GM23248 (cell line): ENCODE measurements around the gene CD101. TPM values are rescaled to one million over a fixed set of nuclear protein-coding genes. Genes with fewer than 3 reads are reported as not detected.
A peak's percentile ranks its signal among the peaks of the same experiment; 100 is the strongest.

ENCODE experiments used
- DNase-seq: peaks from one replicate; pipeline ENCODE4 v3.0.0-alpha.2; 2015
- H2AFZ ChIP-seq: fragments of 200-600 bp; sonication (generic); 2 replicates; pipeline ENCODE4 v1.6.1; 2016; ENCODE audit warnings: antibody characterized with exemption
- H3F3A ChIP-seq: fragments of 200-600 bp; sonication (generic); 2 replicates; pipeline ENCODE4 v1.6.1; 2016; ENCODE audit warnings: mild to moderate bottlenecking, antibody characterized with exemption, mixed run types; ENCODE audit not compliant: insufficient read depth
- H3K27ac ChIP-seq: fragments of 200-600 bp; sonication (generic); 2 replicates; pipeline ENCODE4 v1.5.1; 2016; ENCODE audit warnings: mild to moderate bottlenecking
- H3K27me3 ChIP-seq: fragments of 200-600 bp; sonication (generic); replicated peaks from 2 replicates; pipeline ENCODE4 v1.6.1; 2016; ENCODE audit warnings: mild to moderate bottlenecking; ENCODE audit not compliant: insufficient read depth
- H3K36me3 ChIP-seq: fragments of 200-600 bp; sonication (generic); 2 replicates; pipeline ENCODE4 v1.6.1; 2016; ENCODE audit warnings: low read depth, mild to moderate bottlenecking
- H3K4me1 ChIP-seq: fragments of 200-600 bp; sonication (generic); 2 replicates; pipeline ENCODE4 v1.6.1; 2016; ENCODE audit warnings: mild to moderate bottlenecking; ENCODE audit not compliant: insufficient read depth
- H3K4me2 ChIP-seq: fragments of 200-600 bp; sonication (generic); one replicate; pipeline ENCODE4 v1.6.1; 2016; ENCODE audit warnings: mild to moderate bottlenecking; ENCODE audit not compliant: unreplicated experiment
- H3K4me3 ChIP-seq: fragments of 200-600 bp; sonication (generic); 2 replicates; pipeline ENCODE4 v1.5.1; 2016; ENCODE audit warnings: mild to moderate bottlenecking
- H3K79me2 ChIP-seq: fragments of 200-600 bp; sonication (generic); 2 replicates; pipeline ENCODE4 v1.6.1; 2016; ENCODE audit warnings: mild to moderate bottlenecking; ENCODE audit not compliant: insufficient read depth
- H3K9ac ChIP-seq: fragments of 200-600 bp; sonication (generic); 2 replicates; pipeline ENCODE4 v1.6.1; 2016; ENCODE audit warnings: mild to moderate bottlenecking
- H3K9me2 ChIP-seq: fragments of 200-600 bp; sonication (generic); 2 replicates; pipeline ENCODE4 v1.6.1; 2016; ENCODE audit warnings: mixed run types, mild to moderate bottlenecking, moderate library complexity; ENCODE audit not compliant: insufficient read depth
- H3K9me3 ChIP-seq: fragments of 200-600 bp; sonication (generic); one replicate; pipeline ENCODE4 v1.6.1; 2017; ENCODE audit warnings: low read depth
- H4K20me1 ChIP-seq: fragments of 200-600 bp; sonication (generic); 2 replicates; pipeline ENCODE4 v1.6.0; 2016; ENCODE audit not compliant: insufficient read depth
- EZH2 ChIP-seq: fragments of 200-600 bp; sonication (generic); IDR thresholded peaks from 2 replicates; pipeline ENCODE4 v1.6.1; 2018; ENCODE audit warnings: antibody characterized with exemption, mild to moderate bottlenecking; ENCODE audit not compliant: insufficient read depth, poor library complexity, severe bottlenecking
- EZH2phosphoT487 ChIP-seq: fragments of 200-600 bp; sonication (generic); IDR thresholded peaks from 2 replicates; pipeline ENCODE4 v1.6.1; 2018; ENCODE audit warnings: antibody characterized with exemption, moderate library complexity, mild to moderate bottlenecking, low read depth; ENCODE audit not compliant: insufficient read depth
- WGBS, 2 experiments: methylation state at CpG; one replicate each; pipeline ENCODE4 v1.1.6; 2015 to 2017; ENCODE audit warnings: low lambda C conversion rate in 2 of 2, low coverage in 1 of 2; ENCODE audit errors: missing lambda C conversion rate in 2 of 2; 5-methylcytosine and 5-hydroxymethylcytosine counted together
- in situ Hi-C: fragments of 300-500 bp; cut with MboI; formaldehyde crosslinking; loops from 2 replicates; pipeline ENCODE4 v1.15.0; 2020
- polyA plus RNA-seq: library from polyadenylated mRNA; unstranded; fragments of >200 nt; fragmentation: Nextera tagmentation; extraction: Ambion mirVana; gene quantifications from 2 replicates; pipeline ENCODE4 v1.2.1, GENCODE V29; 2016
- total RNA-seq: library from RNA; depleted of rRNA; stranded (reverse); fragments of >200 nt; shearing (Covaris generic); gene quantifications from 2 replicates; pipeline ENCODE4 v1.2.3, GENCODE V29; 2014

CD101 gene
- total and polyA plus RNA-seq, 2 experiments from 2014 or later: not detected

- TF ChIP-seq EZH2phosphoT487: no peak
- no peak for TF ChIP-seq EZH2
- H3K9ac ChIP-seq: no peak overlapping the region
- H3K27me3 ChIP-seq: no peaks in the 10 kb centered on the region
- no peak overlapping the region for H2AFZ ChIP-seq
- no peaks in the 10 kb centered on the region for H3K36me3 ChIP-seq
- no peak for DNase-seq
- 69 to 80% methylated on average over 3 of the region's 3 CpGs for WGBS, 2 experiments
- H3K4me3 ChIP-seq: no peak overlapping the region
- H3K9me3 ChIP-seq: no peaks in the 10 kb centered on the region
- no peak overlapping the region for H3K27ac ChIP-seq
- H3K79me2 ChIP-seq: no peaks in the 10 kb centered on the region
- H4K20me1 ChIP-seq: no peaks in the 10 kb centered on the region
- no peaks in the 10 kb centered on the region; the same call in 1 of the 2 replicates for H3K4me1 ChIP-seq
- H3K4me2 ChIP-seq: no peak overlapping the region
- in situ Hi-C loops: no loop called here
- no peaks in the 10 kb centered on the region for H3F3A ChIP-seq
- H3K9me2 ChIP-seq: no peaks in the 10 kb centered on the region
These were observed 20.6 kb downstream of the CD101 start for GRCh38 chr1:117022114-117022513.

GRCh38 chr1:117025568-117025967 lies 24.0 kb downstream of the CD101 start:
- Histone ChIP-seq H3K27ac (no peak overlapping the region), H3K4me1 (no peaks in the 10 kb centered on the region; the same call in 1 of the 2 replicates), H2AFZ (no peak overlapping the region), H3F3A (no peaks in the 10 kb centered on the region), H3K36me3 (no peaks in the 10 kb centered on the region), H3K4me3 (no peak overlapping the region), H3K79me2 (no peaks in the 10 kb centered on the region), H3K9me2 (no peaks in the 10 kb centered on the region), H3K4me2 (no peak overlapping the region), H4K20me1 (no peaks in the 10 kb centered on the region), H3K9ac (no peak overlapping the region), H3K27me3 (no peaks in the 10 kb centered on the region), H3K9me3 (no peaks in the 10 kb centered on the region)
- TF ChIP-seq EZH2phosphoT487 (no peak), EZH2 (no peak)
- in situ Hi-C loops: no loop called here
- 93 to 99% methylated on average over 7 of the region's 7 CpGs for WGBS, 2 experiments
- no peak for DNase-seq

GRCh38 chr1:117026361-117026760 lies 24.8 kb downstream of the CD101 start:
- in situ Hi-C loops: no loop called here
- no peak overlapping the region for H2AFZ ChIP-seq

GRCh38 chr1:117029685-117030084 lies 28.1 kb downstream of the CD101 start:
- H3K27ac ChIP-seq: no peak overlapping the region
- in situ Hi-C loops: no loop called here
- no peak for DNase-seq
- no peaks in the 10 kb centered on the region for H3K9me3 ChIP-seq
- H3K36me3 ChIP-seq: no peaks in the 10 kb centered on the region
- 75 to 85% methylated on average over 1 of the region's 1 CpG for WGBS, 2 experiments
- no peak for TF ChIP-seq EZH2
- no peak for TF ChIP-seq EZH2phosphoT487
- H3K9ac ChIP-seq: no peak overlapping the region
- H3K4me1 ChIP-seq: no peaks in the 10 kb centered on the region; the same call in 1 of the 2 replicates
- no peak overlapping the region for H2AFZ ChIP-seq
- no peaks in the 10 kb centered on the region for H4K20me1 ChIP-seq
- H3K4me2 ChIP-seq: no peak overlapping the region
- no peaks in the 10 kb centered on the region for H3K27me3 ChIP-seq
- H3F3A ChIP-seq: no peaks in the 10 kb centered on the region
- no peak overlapping the region for H3K4me3 ChIP-seq
- H3K9me2 ChIP-seq: no peaks in the 10 kb centered on the region
- no peaks in the 10 kb centered on the region for H3K79me2 ChIP-seq

More at GRCh38 chr1:117026361-117026760, 24.8 kb downstream of the CD101 start:
- Histone ChIP-seq H3K4me3 (no peak overlapping the region), H3K9ac (no peak overlapping the region), H3K4me2 (peak overlapping the region; percentile 6), H4K20me1 (no peaks in the 10 kb centered on the region), H3K27ac (no peak overlapping the region), H3K27me3 (no peaks in the 10 kb centered on the region), H3K36me3 (no peaks in the 10 kb centered on the region), H3K9me2 (no peaks in the 10 kb centered on the region), H3K79me2 (no peaks in the 10 kb centered on the region), H3K9me3 (no peaks in the 10 kb centered on the region), H3F3A (no peaks in the 10 kb centered on the region), H3K4me1 (no peaks in the 10 kb centered on the region; the same call in 1 of the 2 replicates)
- no peak for TF ChIP-seq EZH2
- TF ChIP-seq EZH2phosphoT487: no peak
- peak; percentile 20 for DNase-seq
- WGBS, 2 experiments: 53 to 54% methylated on average over 6 of the region's 6 CpGs

GRCh38 chr1:117030271-117030877 lies 28.8 kb downstream of the CD101 start:
- Histone ChIP-seq H3K4me3 (no peak overlapping the region), H4K20me1 (no peaks in the 10 kb centered on the region), H3K27me3 (no peaks in the 10 kb centered on the region), H3K9me3 (no peaks in the 10 kb centered on the region), H2AFZ (no peak overlapping the region), H3K9ac (no peak overlapping the region), H3K27ac (no peak overlapping the region), H3K36me3 (no peaks in the 10 kb centered on the region), H3F3A (no peaks in the 10 kb centered on the region), H3K4me1 (no peaks in the 10 kb centered on the region; the same call in 1 of the 2 replicates), H3K4me2 (no peak overlapping the region), H3K9me2 (no peaks in the 10 kb centered on the region), H3K79me2 (no peaks in the 10 kb centered on the region)
- in situ Hi-C loops: no loop called here
- no peak for DNase-seq
- no peak for TF ChIP-seq EZH2
- TF ChIP-seq EZH2phosphoT487: no peak
- 38 to 45% methylated on average over 1 of the region's 1 CpG for WGBS, 2 experiments
